PFSK-1 (cell line): ENCODE results near the gene TMEM19.

Experiments
- POLR2AphosphoS5 ChIP-seq: IDR thresholded peaks from 2 replicates; pipeline ENCODE4 v1.6.1; 2012; ENCODE audit warnings: low read depth, mild to moderate bottlenecking, control low read depth, low read length, moderate library complexity
- SIN3A ChIP-seq: IDR thresholded peaks from 2 replicates; pipeline ENCODE4 v1.6.1; 2012; ENCODE audit warnings: mild to moderate bottlenecking, low read length, moderate library complexity, borderline replicate concordance; ENCODE audit not compliant: insufficient read depth
- TAF1 ChIP-seq: IDR thresholded peaks from 2 replicates; pipeline ENCODE4 v1.6.1; 2012; ENCODE audit warnings: low read length, control low read depth, borderline replicate concordance; ENCODE audit not compliant: insufficient read depth
- TF ChIP-seq, protein P1 (sequence below), 2 experiments: IDR thresholded peaks; 2 replicates each; pipeline versions ENCODE4 v1.6.1 to v1.8.0; 2011 to 2012; ENCODE audit warnings: low read depth in 2 of 2, low read length in 2 of 2, control low read depth in 1 of 2, inconsistent platforms in 1 of 2, mild to moderate bottlenecking in 1 of 2, moderate library complexity in 1 of 2; ENCODE audit not compliant: insufficient read depth in 1 of 2

DNA sequence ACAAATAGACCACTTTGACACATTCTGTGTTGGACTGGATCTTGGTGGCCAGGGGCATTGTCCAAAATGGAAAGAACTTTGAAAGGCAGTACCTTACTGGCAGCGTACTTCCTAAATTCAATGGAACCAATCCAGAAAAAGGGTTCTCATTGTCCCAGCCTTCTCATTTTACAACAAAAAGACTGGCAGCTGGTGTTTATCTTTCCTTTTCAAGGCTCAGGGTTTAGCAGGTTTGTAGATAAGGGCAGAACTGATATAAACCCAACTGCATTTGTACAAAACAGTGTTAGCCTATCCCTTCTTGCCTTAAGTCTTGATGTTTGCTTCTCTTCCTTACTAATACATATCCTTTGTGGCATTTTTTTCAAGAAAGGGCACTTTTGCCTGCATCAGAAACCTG is 14.1 kb upstream of the TMEM19 start:
- TF ChIP-seq SIN3A (no peak), TAF1 (no peak), POLR2AphosphoS5 (no peak)
- TF ChIP-seq, protein P1, sequence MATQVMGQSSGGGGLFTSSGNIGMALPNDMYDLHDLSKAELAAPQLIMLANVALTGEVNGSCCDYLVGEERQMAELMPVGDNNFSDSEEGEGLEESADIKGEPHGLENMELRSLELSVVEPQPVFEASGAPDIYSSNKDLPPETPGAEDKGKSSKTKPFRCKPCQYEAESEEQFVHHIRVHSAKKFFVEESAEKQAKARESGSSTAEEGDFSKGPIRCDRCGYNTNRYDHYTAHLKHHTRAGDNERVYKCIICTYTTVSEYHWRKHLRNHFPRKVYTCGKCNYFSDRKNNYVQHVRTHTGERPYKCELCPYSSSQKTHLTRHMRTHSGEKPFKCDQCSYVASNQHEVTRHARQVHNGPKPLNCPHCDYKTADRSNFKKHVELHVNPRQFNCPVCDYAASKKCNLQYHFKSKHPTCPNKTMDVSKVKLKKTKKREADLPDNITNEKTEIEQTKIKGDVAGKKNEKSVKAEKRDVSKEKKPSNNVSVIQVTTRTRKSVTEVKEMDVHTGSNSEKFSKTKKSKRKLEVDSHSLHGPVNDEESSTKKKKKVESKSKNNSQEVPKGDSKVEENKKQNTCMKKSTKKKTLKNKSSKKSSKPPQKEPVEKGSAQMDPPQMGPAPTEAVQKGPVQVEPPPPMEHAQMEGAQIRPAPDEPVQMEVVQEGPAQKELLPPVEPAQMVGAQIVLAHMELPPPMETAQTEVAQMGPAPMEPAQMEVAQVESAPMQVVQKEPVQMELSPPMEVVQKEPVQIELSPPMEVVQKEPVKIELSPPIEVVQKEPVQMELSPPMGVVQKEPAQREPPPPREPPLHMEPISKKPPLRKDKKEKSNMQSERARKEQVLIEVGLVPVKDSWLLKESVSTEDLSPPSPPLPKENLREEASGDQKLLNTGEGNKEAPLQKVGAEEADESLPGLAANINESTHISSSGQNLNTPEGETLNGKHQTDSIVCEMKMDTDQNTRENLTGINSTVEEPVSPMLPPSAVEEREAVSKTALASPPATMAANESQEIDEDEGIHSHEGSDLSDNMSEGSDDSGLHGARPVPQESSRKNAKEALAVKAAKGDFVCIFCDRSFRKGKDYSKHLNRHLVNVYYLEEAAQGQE (IDR thresholded peaks at IDR 0.05; ENCODE audit: insufficient read depth in 1 of 2, low read depth in 2 of 2, low read length in 2 of 2): no peak
